Sigmoid colon (tissue), 7 donors: ENCODE results near the gene TBC1D16. TPM values are rescaled to one million over a fixed set of nuclear protein-coding genes. Genes with fewer than 3 reads are reported as not detected.

Source experiments
- DNase-seq: peaks from one replicate; pipeline ENCODE4 v3.0.0-alpha.2; 2019
- H3K27ac ChIP-seq, 4 donors: fragments of 200-600 bp; sonication (generic); one replicate each; pipeline ENCODE4 v1.5.1; 2016 to 2019; ENCODE audit warnings: mild to moderate bottlenecking in 1 of 4
- H3K27me3 ChIP-seq, 3 donors: fragments of 200-600 bp; sonication (generic); one replicate each; pipeline ENCODE4 v1.5.1; 2019; ENCODE audit warnings: mild to moderate bottlenecking in 1 of 3
- H3K36me3 ChIP-seq, 4 donors: fragments of 200-600 bp; sonication (generic); one replicate each; pipeline ENCODE4 v1.5.1; 2016 to 2019
- H3K4me1 ChIP-seq, 4 donors: fragments of 200-600 bp; sonication (generic); one replicate each; pipeline ENCODE4 v1.5.1; 2017 to 2019
- H3K4me3 ChIP-seq, 4 donors: fragments of 200-600 bp; sonication (generic); one replicate each; pipeline ENCODE4 v1.5.1; 2017 to 2019; ENCODE audit warnings: mild to moderate bottlenecking in 2 of 4, moderate library complexity in 1 of 4
- H3K9me3 ChIP-seq, 4 donors: fragments of 200-600 bp in 3 of 4; sonication (generic) in 3 of 4; one replicate each; pipeline versions ENCODE4 v1.5.1 to v1.6.1; 2013 to 2019
- EP300 ChIP-seq, 4 donors: sonication (generic); formaldehyde crosslinking; IDR thresholded peaks; one replicate each; pipeline ENCODE4 v1.6.1; 2017; ENCODE audit warnings: antibody characterized with exemption in 4 of 4
- POLR2A ChIP-seq, 2 donors: fragments of 450-650 bp; IDR thresholded peaks; one replicate each; pipeline ENCODE4 v1.6.1; 2016; ENCODE audit warnings: antibody characterized with exemption in 2 of 2, mild to moderate bottlenecking in 2 of 2, moderate library complexity in 2 of 2
- POLR2AphosphoS5 ChIP-seq, 4 donors: sonication (generic); formaldehyde crosslinking; IDR thresholded peaks; one replicate each; pipeline ENCODE4 v1.6.1; 2017; ENCODE audit warnings: antibody characterized with exemption in 4 of 4
- WGBS, 2 donors: extraction: QIAGEN DNeasy Blood & Tissue Kit; methylation state at CpG; one replicate each; pipeline ENCODE4 v1.1.7; 2013; 5-methylcytosine and 5-hydroxymethylcytosine counted together
- intact Hi-C: fragments of 100-400 bp; cut with DNase I; formaldehyde crosslinking; loops from one replicate; pipeline ENCODE4 v1.15.1; 2023
- polyA plus RNA-seq, 3 donors: library from polyadenylated mRNA; stranded (reverse); fragments of 200-250 nt; gene quantifications; one replicate each; pipeline ENCODE4 v1.2.3, GENCODE V29; 2013
- total RNA-seq, 4 donors: library from RNA; depleted of rRNA; stranded (reverse); fragments of >200 nt; gene quantifications; one replicate each; pipeline ENCODE4 v1.1.0, GENCODE V29; 2016
- TF ChIP-seq, protein P1 (sequence below), 4 experiments: fragments of 450-650 bp in 3 of 4; fragments of 200-600 bp in 1 of 4; IDR thresholded peaks; one replicate each; pipeline ENCODE4 v1.5.1; 2016 to 2019; ENCODE audit warnings: antibody characterized with exemption in 4 of 4, mild to moderate bottlenecking in 3 of 4, moderate library complexity in 2 of 4
- donor health status: healthy with polysubstance abuse.
- donor health status: Bipolar disorder and iron deficiency.
- donor health status: healthy.

TBC1D16 gene
- total and polyA plus RNA-seq, 7 donors = 3.6 to 21.9 (median 15.7) TPM

DNA sequence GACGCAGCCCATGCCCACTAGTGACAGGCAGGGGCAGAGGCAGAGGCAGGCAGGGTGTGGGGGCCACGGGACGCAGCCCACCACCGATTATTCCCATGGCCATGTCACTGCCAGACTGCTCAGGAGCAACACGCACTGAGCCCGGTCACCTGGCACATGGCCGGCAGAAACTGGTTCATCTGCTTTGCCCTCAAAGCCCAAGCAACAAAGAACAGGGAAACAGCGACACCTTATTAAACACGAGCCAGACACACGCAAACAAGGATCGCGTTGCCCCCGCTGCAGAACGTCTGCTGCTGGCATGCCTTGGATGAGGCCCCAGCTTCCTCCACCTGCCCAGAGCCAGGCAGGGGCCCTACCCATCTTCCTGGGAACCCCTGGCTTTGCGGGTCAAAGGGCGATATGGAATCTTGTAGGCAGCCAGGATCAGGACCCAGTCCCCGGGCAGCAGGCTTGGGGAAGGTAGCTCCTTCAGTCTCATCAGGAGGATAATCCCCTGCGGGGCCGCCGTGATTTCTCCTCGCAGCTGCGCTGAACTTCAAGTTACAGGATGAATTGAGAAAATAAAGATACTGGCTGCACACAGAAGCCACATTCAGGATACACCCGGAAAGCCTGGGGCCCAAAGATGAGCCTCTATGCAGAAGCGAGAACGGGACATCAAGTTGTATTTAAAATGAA is 4.8 kb downstream of the TBC1D16 start:
- H3K27me3 ChIP-seq = no peaks in the 10 kb centered on the region
- H3K9me3 ChIP-seq = no peaks in the 10 kb centered on the region
- no peaks in the 10 kb centered on the region for H3K36me3 ChIP-seq
- 26 to 76% methylated on average over 25 of the region's 25 CpGs for WGBS, 2 donors
- peak overlapping the region in 1 of 4 donors; percentile 73 for H3K27ac ChIP-seq
- H3K4me3 ChIP-seq = no peak overlapping the region
- TF ChIP-seq POLR2AphosphoS5 (IDR thresholded peaks at IDR 0.05) (no peak), EP300 (IDR thresholded peaks at IDR 0.05) (no peak), POLR2A (IDR thresholded peaks at IDR 0.05) (no peak)
- TF ChIP-seq, protein P1, sequence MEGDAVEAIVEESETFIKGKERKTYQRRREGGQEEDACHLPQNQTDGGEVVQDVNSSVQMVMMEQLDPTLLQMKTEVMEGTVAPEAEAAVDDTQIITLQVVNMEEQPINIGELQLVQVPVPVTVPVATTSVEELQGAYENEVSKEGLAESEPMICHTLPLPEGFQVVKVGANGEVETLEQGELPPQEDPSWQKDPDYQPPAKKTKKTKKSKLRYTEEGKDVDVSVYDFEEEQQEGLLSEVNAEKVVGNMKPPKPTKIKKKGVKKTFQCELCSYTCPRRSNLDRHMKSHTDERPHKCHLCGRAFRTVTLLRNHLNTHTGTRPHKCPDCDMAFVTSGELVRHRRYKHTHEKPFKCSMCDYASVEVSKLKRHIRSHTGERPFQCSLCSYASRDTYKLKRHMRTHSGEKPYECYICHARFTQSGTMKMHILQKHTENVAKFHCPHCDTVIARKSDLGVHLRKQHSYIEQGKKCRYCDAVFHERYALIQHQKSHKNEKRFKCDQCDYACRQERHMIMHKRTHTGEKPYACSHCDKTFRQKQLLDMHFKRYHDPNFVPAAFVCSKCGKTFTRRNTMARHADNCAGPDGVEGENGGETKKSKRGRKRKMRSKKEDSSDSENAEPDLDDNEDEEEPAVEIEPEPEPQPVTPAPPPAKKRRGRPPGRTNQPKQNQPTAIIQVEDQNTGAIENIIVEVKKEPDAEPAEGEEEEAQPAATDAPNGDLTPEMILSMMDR (IDR thresholded peaks at IDR 0.05) = no peak
- intact Hi-C loops = no loop called here
- no peak for DNase-seq
- H3K4me1 ChIP-seq = peaks cover 0 to 31% (median 11%) of the 10 kb centered on the region in 4 donors

DNA sequence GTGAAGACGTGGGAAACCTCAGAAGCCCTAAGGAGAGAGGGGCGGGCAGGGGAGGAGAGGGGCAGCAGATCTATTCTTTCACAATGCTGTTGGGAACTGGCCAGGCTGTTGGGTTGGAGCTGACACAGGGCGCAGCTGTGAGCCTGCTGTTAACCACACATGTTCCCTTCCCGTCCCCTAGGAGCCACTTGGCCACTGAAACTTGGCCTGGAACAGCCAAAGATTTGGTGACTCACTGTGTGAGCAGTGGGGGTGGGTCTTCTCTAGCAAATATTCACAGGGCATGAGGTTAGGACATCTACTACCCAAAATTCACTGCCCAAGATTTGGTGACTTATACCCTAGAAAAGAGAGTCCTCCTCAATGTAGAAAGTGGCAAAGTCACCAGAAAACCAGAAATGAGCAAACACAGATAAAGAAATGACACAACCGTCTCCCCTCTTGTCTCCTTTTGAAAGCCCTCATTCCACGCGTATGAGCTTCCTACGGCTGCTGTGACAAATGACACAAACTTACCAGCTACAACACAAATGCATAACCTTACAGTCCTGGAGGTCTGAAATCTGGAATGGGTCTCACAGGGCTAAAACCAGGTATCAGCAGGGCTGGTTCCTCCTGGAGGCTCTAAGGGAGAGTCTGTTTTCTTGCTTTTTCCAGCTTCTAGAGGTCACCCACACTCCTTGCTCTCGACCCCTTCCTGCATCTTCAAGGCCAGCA is 6.3 kb downstream of the TBC1D16 start:
- peaks cover 0 to 29% (median 8%) of the 10 kb centered on the region in 4 donors for H3K4me1 ChIP-seq
- TF ChIP-seq EP300 (IDR thresholded peaks at IDR 0.05) = no peak
- peak in 3 of 4 donors; percentile 39 to 61 (median 45) for TF ChIP-seq POLR2AphosphoS5 (IDR thresholded peaks at IDR 0.05)
- TF ChIP-seq, protein P1 (IDR thresholded peaks at IDR 0.05) = no peak
- TF ChIP-seq POLR2A (IDR thresholded peaks at IDR 0.05) = no peak
- intact Hi-C loops = no loop called here
- H3K27ac ChIP-seq = peak overlapping the region; percentile 35 to 73 (median 56)
- H3K27me3 ChIP-seq = no peaks in the 10 kb centered on the region
- H3K9me3 ChIP-seq = no peaks in the 10 kb centered on the region
- 70 to 82% methylated on average over 9 of the region's 9 CpGs for WGBS, 2 donors
- no peaks in the 10 kb centered on the region for H3K36me3 ChIP-seq
- H3K4me3 ChIP-seq = no peak overlapping the region
- peak; percentile 96 for DNase-seq

DNA sequence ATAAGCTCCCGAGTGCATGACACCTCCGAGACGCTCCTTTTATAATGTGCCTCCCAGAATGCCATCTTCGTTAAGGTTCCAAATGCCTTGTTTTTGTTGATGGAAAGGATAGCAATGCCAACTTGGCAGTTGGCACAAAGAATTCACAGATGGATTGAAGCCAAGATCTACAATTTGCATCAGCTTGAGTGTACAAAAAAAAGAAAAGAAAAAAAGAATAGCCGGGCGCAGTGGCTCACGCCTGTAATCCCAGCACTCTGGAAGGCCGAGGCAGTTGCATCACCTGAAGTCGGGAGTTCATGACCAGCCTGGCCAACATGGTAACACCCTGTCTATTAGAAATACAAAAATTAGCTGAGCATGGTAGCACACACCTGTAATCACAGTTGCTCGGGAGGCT is 7.6 kb downstream of the TBC1D16 start:
- Histone ChIP-seq H3K4me1 (peaks cover 0 to 39% (median 8%) of the 10 kb centered on the region in 4 donors), H3K27ac (peak overlapping the region; percentile 35 to 73 (median 48)), H3K27me3 (no peaks in the 10 kb centered on the region), H3K4me3 (no peak overlapping the region), H3K36me3 (no peaks in the 10 kb centered on the region), H3K9me3 (no peaks in the 10 kb centered on the region)
- WGBS, 2 donors = 91% methylated on average over 10 of the region's 10 CpGs
- intact Hi-C loops = no loop called here
- no peak for DNase-seq
- TF ChIP-seq, protein P1 (IDR thresholded peaks at IDR 0.05) = no peak
- TF ChIP-seq POLR2A (IDR thresholded peaks at IDR 0.05) (no peak), POLR2AphosphoS5 (IDR thresholded peaks at IDR 0.05) (no peak), EP300 (IDR thresholded peaks at IDR 0.05) (no peak)

DNA sequence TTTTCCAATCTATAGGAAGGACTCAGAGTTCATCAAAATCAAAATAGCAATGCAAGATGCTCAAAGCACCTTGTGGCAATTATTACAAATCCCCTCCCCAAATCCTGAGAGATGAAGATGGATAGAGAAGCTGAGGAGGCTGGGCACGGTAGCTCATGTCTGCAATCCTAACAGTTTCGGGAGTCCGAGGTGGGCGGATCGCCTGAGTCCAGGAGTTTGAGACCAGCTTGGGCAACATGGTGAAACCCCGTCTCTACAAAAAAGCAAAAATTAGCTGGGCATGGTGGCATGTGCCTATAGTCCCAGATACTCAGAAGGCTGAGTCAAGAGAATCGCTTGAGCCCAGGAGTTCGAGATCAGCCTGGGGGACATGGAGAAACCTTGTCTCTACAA is 8.6 kb downstream of the TBC1D16 start:
- no peak overlapping the region for H3K4me3 ChIP-seq
- WGBS, 2 donors = 96 to 97% methylated on average over 8 of the region's 8 CpGs
- peaks cover 0 to 40% (median 8%) of the 10 kb centered on the region in 4 donors for H3K4me1 ChIP-seq
- H3K27ac ChIP-seq = no peak overlapping the region
- intact Hi-C loops = no loop called here
- no peaks in the 10 kb centered on the region for H3K9me3 ChIP-seq
- no peaks in the 10 kb centered on the region for H3K27me3 ChIP-seq
- TF ChIP-seq, protein P1 (IDR thresholded peaks at IDR 0.05) = no peak
- no peak for TF ChIP-seq EP300 (IDR thresholded peaks at IDR 0.05)
- no peak for TF ChIP-seq POLR2A (IDR thresholded peaks at IDR 0.05)
- no peak for TF ChIP-seq POLR2AphosphoS5 (IDR thresholded peaks at IDR 0.05)
- no peaks in the 10 kb centered on the region for H3K36me3 ChIP-seq
- no peak for DNase-seq
